HL-60/S4 treated with phorbol 12-myristate 13-acetate at 8.2 ng/mL for 4 days and 3 days (cell line): ENCODE data around the gene SCAF11.
"Not testable (repeated sequence)": the region's sequence is repeated elsewhere in the genome, so short reads cannot be mapped to it uniquely, and the experiment has no call there.

Source experiments
- in situ Hi-C: fragments of 300-500 bp; cut with MboI; formaldehyde crosslinking; loops from 2 replicates; pipeline ENCODE4 v1.15.0; 2022; ENCODE audit warnings: low sequenced_read_pairs

The SCAF11 gene

GRCh38 chr12:45990468-45991283 lies at the start of gene SCAF11:
Gene SCAF11, minus strand, starts transcription at chr12:45990574. Its CDS starts 26,407 bp downstream, at chr12:45964167.
- in situ Hi-C loops = no loop called here

DNA sequence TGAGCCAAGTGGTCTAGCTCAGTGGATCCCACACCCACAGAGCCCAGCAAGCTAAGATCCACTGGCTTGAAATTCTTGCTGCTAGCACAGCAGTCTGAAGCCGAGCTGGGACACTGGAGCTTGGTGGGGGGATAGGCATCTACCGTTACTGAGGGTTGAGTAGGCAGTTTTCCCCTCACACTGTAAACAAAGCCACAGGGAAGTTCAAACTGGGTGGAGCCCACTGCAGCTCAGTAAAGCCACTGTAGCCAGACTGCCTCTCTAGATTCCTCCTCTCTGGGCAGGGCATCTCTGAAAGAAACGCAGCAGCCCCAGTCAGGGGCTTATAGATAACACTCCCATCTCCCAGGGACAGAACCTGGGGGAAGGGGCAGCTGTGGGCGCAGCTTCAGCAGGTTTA lies 46.7 kb upstream of the SCAF11 start:
- in situ Hi-C loops = not testable (repeated sequence)

GRCh38 chr12:46027172-46027571 lies 36.8 kb upstream of the SCAF11 start:
- in situ Hi-C loops = no loop called here

- in situ Hi-C loops = no loop called here
Measured at GRCh38 chr12:46024099-46024498, 33.7 kb upstream of the SCAF11 start.

DNA sequence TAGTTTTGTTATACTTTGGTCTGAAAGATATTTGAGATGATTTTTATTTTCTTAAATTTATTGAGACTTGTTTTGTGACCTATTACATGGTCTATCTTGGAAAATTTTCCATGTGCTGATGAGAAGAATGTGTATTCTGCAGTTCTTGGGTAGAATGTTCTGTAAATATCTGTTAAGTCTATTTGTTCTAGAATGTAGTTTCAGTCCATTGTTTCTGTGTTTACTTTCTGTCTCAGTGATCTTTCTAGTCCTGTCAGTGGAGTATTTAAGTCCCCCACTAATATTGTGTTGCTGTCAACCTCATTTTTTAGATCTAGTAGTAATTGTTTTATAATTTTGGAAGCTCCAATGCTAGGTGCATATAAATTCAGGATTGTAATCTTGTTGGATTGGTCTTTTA lies 30.4 kb upstream of the SCAF11 start:
- in situ Hi-C loops = no loop called here

DNA sequence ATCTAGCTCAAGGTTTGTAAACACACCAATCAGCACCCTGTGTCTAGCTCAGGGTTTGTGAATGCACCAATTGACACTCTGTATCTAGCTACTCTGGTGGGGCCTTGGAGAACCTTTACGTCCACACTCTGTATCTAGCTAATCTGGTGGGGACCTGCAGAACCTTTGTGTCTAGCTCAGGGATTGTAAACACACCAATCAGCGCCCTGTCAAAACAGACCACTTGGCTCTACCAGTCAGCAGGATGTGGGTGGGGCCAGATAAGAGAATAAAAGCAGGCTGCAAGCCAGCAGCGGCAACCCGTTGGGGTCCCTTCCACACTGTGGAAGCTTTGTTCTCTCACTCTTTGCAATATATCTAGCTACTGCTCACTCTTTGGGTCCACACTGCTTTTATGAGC lies 28.3 kb upstream of the SCAF11 start:
- in situ Hi-C loops = not testable (repeated sequence)

DNA sequence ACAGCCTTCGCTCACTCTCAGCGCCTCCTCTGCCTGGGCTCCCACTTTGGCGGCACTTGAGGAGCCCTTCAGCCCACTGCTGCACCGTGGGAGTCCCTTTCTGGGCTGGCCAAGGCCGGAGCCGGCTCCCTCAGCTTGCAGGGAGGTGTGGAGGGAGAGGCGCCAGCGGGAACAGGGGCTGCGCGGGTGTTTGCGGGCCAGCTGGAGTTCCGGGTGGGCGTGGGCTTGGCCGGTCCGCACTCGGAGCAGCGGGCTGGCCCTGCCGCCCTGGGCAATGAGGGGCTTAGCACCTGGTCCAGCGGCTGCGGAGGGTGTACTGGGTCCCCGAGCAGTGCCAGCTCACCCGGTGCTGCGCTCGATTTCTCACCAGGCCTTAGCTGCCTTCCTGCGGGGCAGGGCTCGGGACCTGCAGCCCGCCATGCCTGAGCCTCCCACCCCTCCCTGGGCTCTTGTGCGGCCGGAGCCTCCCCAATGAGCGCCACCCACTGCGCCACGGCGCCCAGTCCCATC lies 27.5 kb upstream of the SCAF11 start:
- in situ Hi-C loops = not testable (repeated sequence)

- in situ Hi-C loops = no loop called here
Measured at GRCh38 chr12:46005823-46006222, 15.4 kb upstream of the SCAF11 start.

DNA sequence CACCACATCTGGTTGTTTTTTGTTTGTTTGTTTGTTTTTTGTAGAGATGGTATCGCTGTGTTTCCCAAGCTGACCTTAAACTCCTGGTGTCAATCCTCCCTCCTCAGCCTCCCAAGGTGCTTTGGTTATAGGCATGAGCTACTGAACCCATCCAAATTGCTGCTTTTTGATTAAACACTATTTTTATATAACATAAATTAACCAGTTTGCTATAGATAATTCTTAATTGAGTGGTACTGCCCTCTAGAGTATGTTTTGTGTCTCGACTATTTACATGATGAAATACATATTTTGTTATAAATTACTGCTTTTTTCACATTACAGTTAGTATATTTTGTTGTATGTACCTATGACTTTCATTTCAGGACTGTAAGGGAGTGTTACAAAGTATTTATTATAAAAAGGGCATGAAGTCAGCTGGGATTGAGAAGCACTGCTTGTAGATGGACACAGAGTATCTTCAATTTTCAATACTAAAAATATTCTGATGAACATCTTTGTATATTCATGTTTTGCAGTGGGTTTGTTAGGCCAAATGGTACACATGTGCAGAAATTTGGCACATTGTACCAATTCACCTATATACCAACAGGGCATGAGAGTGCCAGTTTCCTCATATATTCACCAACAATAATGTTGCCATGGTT lies 14.9 kb upstream of the SCAF11 start:
- in situ Hi-C loops = no loop called here

DNA sequence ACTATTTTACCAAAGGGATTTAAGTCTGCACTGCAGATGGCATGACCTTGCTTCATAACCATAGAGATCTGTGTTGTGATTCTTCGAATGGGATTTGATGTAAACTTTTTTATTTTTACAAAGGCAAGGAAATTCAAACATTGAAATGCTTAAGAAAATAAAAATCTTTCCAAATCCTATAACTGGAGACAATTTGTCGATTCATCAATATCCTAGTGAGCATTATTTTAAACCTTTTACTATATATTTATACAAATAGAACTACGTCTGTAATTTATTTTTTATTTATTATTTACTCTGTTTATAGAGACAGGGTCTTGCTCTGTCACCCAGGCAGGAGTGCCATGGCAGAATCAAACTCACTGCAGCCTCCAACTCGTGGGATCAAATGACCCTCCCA lies 14.3 kb upstream of the SCAF11 start:
- in situ Hi-C loops = no loop called here

DNA sequence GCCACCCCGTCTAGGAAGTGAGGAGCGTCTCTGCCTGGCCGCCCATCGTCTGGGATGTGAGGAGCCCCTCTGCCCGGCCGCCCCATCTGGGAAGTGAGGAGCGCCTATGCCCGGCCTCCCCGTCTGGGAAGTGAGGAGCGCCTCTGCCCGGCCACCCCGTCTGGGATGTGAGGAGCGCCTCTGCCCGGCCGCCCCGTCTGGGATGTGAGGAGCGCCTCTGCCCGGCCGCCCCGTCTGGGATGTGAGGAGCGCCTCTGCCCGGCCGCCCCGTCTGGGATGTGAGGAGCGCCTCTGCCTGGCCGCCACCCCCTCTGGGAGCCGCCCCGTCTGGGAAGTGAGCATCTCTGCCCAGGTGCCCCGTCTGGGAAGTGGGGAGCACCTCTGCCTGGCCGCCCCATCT lies 9.7 kb upstream of the SCAF11 start:
- in situ Hi-C loops = not testable (repeated sequence)

DNA sequence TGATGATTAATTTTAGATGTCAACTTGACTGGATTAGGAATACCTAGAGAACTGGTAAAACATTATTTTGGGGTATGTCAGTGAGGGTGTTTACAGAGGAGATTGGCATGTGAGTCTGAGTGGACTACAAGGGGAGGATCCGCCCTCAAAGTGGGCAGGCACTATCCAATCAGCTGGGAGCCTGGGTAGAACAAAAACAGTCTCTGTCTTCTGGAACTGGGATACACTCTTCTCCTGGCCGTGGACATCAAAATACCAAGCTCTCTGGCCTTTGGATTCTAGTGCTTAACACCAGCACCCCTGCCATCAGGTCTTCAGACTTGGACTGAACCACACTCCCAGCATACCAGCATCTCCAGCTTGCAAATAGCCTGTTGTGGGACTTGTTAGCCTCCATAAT lies 4.4 kb upstream of the SCAF11 start:
- in situ Hi-C loops = no loop called here

DNA sequence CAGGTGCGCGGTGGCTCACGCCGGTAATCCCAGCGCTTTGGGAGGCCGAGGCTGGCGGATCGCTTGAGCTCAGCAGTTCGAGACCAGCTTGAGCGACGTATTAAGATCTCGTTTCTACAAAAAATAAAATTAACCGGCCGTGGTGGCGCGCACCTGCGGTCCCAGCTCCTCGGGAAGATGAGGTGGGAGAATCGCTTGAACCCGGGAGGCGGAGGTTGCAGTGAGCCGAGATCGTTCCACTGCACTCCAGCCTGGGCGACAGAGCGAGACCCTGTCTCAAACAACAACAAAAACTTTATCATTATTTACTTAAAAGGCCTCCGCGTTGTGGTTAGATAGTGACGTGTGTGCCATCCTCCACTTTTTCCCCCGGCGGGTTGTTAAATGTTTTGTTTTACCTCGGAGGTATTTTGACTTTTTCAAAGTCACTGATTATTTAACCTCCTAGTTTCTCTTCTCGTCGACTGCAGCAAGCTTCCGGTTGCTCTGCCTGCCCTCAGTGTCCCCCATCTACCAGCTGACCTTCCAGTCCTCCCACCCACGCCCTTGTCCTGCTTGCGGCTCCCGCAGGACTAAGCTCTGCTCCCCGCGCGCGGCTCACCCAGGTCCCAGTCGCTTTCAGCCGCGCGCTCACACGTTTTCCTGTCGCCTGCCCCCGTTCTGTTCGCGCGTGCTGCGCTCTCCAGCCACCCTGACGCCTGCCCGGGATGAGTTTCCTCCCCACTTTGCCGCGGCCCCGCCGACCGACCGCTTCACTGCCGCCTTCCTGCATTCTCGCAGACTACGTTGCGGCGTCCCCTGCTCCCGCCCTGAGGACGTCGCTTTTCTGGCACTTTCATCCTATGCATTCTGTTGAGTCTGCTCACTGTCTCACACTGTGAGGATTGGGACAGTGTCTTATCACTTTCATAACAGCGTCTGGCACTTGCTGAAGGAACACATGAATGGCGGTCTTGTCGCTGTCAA lies 1.2 kb upstream of the SCAF11 start:
- in situ Hi-C loops = no loop called here

GRCh38 chr12:45989721-45990467 lies 480 bp downstream of the SCAF11 start:
- in situ Hi-C loops = no loop called here

GRCh38 chr12:45989287-45989686 lies 1.1 kb downstream of the SCAF11 start:
- in situ Hi-C loops = no loop called here

- in situ Hi-C loops = no loop called here
Measured at GRCh38 chr12:45988264-45988663, 2.1 kb downstream of the SCAF11 start.

DNA sequence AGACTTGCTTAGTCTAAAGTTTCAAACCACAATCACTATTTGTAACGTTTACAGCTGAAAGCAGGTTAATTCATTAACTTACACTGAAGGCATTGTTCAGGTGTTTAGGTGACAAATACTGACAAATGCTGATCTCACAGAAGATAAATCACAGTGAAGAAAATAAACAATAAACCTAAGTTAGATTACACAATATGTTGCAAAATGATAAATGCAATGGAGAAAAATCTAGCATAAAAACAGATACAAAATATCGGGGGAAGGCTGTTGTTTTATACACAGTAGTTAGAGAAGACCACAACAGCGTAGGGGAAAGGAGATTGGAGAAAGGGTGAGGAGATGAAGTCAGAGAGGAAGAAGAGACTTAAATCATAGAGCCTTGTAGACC lies 3.0 kb downstream of the SCAF11 start:
- in situ Hi-C loops = no loop called here

DNA sequence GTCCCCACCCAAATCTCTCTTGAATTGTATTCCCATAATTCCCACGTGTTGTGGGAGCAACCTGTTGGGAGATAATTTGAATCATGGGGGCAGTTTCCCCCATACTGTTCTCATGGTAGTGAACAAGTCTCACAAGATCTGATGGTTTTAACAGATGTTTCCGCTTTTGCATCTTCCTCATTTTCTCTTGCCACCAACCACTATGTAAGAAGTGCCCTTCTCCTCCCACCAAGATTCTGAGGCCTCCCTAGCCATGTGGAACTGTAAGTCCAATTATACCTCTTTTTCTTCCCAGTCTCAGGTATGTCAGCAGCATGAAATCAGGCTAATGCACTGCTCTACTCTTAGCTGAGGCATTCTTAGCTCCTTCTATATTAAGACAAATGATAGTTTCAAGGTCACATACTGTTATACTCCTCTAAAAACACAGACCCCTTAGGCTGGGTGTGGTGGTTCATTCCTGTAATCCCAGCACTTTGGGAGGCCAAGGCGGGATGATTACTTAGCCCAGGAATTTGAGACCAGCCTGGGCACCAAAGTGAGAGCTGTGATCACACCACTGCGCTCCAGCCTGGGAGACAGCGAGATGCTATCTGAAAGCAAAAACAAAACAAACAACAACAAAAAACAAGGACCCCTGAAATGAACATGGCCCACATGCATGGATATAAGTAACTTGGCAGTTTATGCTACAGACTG lies 3.6 kb downstream of the SCAF11 start:
- in situ Hi-C loops = no loop called here

- in situ Hi-C loops = no loop called here
Measured at GRCh38 chr12:45981075-45981837, 9.1 kb downstream of the SCAF11 start.
